ENCODE data around the gene RASAL1.

The RASAL1 gene

DNA sequence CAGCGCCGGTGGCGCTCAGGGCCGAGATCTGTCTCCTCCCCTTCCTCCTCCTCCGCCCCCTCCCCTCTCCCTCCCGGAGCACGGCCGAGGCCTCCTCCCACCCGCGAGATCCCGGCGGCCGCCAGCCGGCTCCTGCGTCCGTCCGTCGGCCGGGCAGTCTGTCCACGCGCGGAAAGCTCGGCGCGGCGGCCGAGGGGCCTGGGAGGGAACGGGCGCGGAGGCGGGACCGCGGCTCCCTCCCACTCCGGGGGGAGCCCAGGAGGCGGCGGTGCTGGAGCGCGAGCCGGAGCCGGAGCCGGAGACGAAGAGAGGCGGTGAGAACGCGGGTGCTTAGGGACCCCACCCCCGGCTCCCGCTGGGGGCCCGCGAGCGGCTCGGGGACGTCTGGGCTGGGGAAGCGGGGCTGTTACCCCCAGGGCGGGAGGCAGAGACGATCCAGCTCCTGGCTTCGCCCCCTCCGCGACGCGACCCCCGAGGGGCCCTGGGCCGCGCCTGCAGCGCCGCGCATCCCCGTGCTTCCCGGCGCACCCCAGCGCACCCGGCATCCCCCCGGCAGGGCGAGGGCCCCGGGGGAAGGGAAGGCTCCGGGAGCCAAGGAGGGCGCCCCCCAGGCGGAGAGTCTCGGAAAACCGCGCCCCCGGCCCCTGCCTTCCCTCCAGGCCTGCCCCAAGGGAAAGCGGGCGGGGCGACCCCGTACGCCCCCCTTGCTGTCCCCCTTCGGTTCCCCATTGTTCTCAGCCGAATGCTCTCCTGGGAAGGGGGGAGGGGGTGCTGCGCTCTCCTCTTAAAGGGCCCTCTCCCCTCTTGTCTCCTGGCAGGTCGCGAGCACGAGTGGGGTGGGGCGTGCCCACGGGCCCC lies 78.7 kb downstream of the RASAL1 start, which contains the start of gene DTX1:
Gene DTX1 (plus strand): TSS at position 100 of the 858 bp plus-strand sequence. CDS start 1,463 bp downstream, outside the sequence.
- peak; percentile 63 for DNase-seq (ENCODE audit: low spot score)
- TF ChIP-seq, protein P1, sequence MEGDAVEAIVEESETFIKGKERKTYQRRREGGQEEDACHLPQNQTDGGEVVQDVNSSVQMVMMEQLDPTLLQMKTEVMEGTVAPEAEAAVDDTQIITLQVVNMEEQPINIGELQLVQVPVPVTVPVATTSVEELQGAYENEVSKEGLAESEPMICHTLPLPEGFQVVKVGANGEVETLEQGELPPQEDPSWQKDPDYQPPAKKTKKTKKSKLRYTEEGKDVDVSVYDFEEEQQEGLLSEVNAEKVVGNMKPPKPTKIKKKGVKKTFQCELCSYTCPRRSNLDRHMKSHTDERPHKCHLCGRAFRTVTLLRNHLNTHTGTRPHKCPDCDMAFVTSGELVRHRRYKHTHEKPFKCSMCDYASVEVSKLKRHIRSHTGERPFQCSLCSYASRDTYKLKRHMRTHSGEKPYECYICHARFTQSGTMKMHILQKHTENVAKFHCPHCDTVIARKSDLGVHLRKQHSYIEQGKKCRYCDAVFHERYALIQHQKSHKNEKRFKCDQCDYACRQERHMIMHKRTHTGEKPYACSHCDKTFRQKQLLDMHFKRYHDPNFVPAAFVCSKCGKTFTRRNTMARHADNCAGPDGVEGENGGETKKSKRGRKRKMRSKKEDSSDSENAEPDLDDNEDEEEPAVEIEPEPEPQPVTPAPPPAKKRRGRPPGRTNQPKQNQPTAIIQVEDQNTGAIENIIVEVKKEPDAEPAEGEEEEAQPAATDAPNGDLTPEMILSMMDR (IDR thresholded peaks at IDR 0.05; ENCODE audit: extremely low read depth, missing control alignments), result no peak

DNA sequence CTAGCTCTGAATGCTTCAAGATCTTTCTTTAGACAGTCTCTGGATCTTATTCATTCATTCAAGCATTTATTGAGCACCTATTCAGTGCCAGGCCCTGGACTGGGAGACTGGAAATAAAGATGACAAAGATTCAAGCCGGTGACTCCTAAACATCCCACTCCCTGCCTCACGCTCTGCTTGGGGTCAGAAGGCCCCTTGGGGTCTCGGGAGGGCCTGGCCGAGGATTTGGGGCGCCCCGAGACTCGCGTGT lies 79.3 kb downstream of the RASAL1 start:
- DNase-seq (ENCODE audit: low spot score), result no peak

DNA sequence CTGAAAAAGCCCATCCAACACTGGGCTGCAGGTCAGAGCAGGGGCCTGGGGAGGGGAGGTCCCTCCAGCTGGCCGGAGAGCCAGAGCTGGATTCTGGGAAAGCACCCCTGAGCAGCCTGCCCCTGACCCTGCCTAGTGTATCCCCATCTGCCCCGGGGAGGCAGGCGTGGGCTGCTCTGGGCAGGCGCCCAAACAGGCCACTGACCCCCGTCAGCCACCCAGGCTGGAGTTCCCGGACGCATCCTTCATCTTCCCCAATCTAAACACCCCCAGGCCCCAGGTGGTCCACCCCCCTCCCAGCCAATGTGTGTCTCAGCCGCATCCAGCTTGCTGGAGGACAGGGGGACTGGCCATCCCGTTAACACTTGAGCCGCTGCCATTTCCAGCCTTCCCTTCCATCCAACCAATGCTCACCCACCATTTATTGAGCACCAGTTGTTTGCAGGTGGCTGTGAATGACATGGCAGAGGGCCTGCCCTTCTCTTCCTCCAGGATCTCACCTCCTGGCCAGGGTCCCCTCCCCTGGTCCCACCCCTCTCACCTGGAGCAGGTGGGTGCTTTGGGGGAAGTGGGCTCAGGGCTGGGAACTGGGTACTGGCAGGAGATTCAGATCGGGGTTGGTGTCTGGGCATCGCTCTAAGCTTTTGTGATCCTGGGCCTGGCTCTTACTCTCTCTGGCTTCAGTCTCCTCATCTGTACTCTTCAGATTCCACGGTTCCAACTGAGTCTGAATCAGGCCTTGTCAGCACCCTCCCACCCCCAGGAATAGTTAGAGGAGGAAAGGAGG lies 79.8 kb downstream of the RASAL1 start:
- DNase-seq (ENCODE audit: low spot score), result peak; percentile 29
- TF ChIP-seq, protein P1 (IDR thresholded peaks at IDR 0.05; ENCODE audit: extremely low read depth, missing control alignments), result no peak

More for the DNA sequence above, 79.3 kb downstream of the RASAL1 start:
- TF ChIP-seq, protein P1 (IDR thresholded peaks at IDR 0.05; ENCODE audit: extremely low read depth, missing control alignments), result no peak

DNA sequence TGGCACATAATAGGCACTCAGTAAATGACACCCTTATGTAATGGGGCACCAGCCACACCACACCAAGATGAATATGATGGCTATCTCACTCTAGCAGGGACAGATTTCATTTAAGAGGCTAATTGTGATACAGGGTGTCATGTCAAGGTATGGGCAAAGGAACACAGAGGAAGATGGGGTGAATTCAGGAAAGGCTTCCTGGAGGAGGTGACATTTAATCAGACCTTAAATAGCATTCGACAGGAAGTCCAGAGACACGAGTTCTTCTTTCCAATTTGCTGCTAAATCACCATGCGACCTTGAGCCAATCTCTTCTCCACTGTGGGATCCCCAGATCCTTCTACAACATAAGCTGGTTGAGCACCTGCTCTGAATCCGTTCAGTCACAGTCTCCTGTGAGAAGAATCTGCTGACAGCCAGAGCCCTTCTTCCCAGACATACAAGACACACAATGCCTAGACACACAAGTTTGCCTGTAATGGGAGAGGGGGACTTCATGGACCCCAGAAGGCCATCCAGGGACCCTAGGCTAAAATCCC lies 80.5 kb downstream of the RASAL1 start:
- TF ChIP-seq, protein P1 (IDR thresholded peaks at IDR 0.05; ENCODE audit: extremely low read depth, missing control alignments), result no peak
- DNase-seq (ENCODE audit: low spot score), result peak; percentile 29

DNA sequence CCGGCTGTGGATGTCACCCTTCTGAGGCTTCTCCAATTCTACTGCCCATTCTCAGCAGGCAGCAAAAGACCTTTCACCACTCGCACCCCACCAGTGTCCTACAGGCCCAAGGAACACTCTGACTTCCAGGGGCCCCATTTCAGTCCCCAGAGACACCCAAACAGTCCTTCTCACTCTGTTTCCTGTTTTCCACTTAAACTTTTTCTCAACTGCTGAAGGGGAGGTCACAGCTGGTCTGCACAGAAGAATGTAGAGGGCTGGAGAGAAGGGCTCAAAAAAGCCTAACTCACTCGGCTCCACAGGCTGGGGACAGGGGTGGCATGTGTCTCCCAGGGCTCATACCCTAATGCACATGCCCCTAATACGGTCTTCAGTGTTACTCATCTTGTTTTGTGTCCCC lies 83.2 kb downstream of the RASAL1 start:
- peak; percentile 13 for DNase-seq (ENCODE audit: low spot score)

DNA sequence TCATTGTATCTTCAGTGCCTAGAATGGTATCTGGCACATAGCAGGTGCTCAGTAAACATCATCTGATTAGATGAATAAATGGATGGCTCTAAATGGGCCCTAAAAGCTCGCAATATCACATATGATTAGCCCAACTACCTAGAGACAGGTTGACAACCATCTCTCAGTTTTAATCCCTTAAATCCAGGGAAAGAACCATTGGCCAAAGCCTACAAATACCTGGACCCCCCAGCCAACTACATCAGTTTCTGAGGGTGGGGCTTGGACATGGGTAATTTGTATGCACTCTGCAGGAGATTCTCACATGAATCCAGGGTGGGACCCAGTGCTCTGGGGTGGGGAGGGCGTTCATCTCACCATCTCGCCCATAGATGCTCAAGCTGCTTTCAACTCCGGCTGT lies 83.8 kb downstream of the RASAL1 start:
- DNase-seq (ENCODE audit: low spot score), result no peak
- TF ChIP-seq, protein P1 (IDR thresholded peaks at IDR 0.05; ENCODE audit: extremely low read depth, missing control alignments), result no peak

More for the DNA sequence above, 83.2 kb downstream of the RASAL1 start:
- TF ChIP-seq, protein P1 (IDR thresholded peaks at IDR 0.05; ENCODE audit: extremely low read depth, missing control alignments), result no peak

DNA sequence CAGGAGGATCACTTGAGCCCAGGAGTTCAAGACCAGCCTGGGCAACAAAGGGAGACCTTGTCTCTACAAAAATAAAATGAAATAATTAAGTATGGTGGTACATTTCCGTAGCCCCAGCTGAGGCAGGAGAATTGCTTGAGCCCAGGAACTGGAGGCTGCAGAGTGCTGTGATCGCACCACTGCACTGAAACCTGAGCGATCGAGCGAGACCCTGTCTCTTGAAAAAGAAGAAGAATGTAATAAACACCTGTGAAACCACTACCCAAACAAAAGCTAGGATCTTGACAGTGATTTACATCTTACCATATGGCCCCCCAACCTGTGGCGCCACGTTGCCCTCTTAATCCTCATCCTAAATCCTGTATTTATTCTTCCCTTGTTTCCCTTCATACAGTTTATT lies 84.8 kb downstream of the RASAL1 start:
- TF ChIP-seq, protein P1 (IDR thresholded peaks at IDR 0.05; ENCODE audit: extremely low read depth, missing control alignments), result no peak
- DNase-seq (ENCODE audit: low spot score), result peak; percentile 23
